GM12878 (cell line): ENCODE data around the gene ZBTB7B. TPM values are rescaled to one million over a fixed set of nuclear protein-coding genes. Genes with fewer than 3 reads are reported as not detected.

Source experiments
- ATAC-seq: fragments of 200-7000 bp; cut with Tn5 transposase; 3 replicates; pipeline ENCODE4 v1.9.1; 2020; ENCODE audit warnings: mild to moderate bottlenecking, moderate library complexity
- BruUV-seq: library from RNA; stranded (reverse); fragments of 400-500 nt; replicated peaks from 2 replicates; lab custom pipeline; 2021; lab: Mats Ljungman, UMichigan
- CTCF ChIA-PET: fragments of 300-600 bp; sonication (Branson Sonifier 250); formaldehyde crosslinking; extraction: SDS; loops from one replicate; lab custom pipeline; 2021; ENCODE audit warnings: inconsistent platforms; lab: Yijun Ruan, JAX
- POLR2A ChIA-PET: fragments of 350-600 bp; formaldehyde crosslinking; extraction: SDS; loops from one replicate; lab custom pipeline; 2021; ENCODE audit warnings: inconsistent platforms; lab: Charles Lee
- RAD21 ChIA-PET: fragments of 300-600 bp; sonication (Branson Sonifier 250); formaldehyde crosslinking; loops from one replicate; lab custom pipeline; 2023; ENCODE audit warnings: antibody characterized with exemption; ENCODE audit not compliant: unreplicated experiment; lab: Charles Lee
- SMC1A ChIA-PET: fragments of 300-600 bp; sonication (Branson Sonifier 250); formaldehyde crosslinking; loops from one replicate; lab custom pipeline; 2023; ENCODE audit not compliant: unreplicated experiment, uncharacterized antibody; lab: Charles Lee
- DNase-seq: peaks from one replicate; pipeline ENCODE4 v3.0.0-alpha.2; 2011; ENCODE audit warnings: low read depth, low spot score
- FAIRE-seq: peaks from 3 replicates; lab custom pipeline; 2011; peaks lifted over from hg19 to GRCh38; lab: Jason Lieb, UNC
- H2AFZ ChIP-seq: 2 replicates; pipeline ENCODE4 v1.6.0; 2011; ENCODE audit warnings: low read depth, low read length, control low read depth; ENCODE audit not compliant: control insufficient read depth
- H3K27ac ChIP-seq: 2 replicates; pipeline ENCODE4 v1.5.1; 2011; ENCODE audit warnings: control low read depth; ENCODE audit not compliant: control insufficient read depth, insufficient read depth
- H3K27me3 ChIP-seq, 2 experiments: replicated peaks in 1 of 2; 2 replicates each; pipeline versions ENCODE4 v1.6.0 to v1.6.1; 2011; ENCODE audit warnings: low read length in 1 of 2; ENCODE audit not compliant: control insufficient read depth in 2 of 2, insufficient read depth in 2 of 2
- H3K36me3 ChIP-seq, 2 experiments: 2 replicates each; pipeline ENCODE4 v1.5.1; 2011; ENCODE audit warnings: low read length in 1 of 2; ENCODE audit not compliant: control insufficient read depth in 2 of 2, insufficient read depth in 2 of 2
- H3K4me1 ChIP-seq: 2 replicates; pipeline ENCODE4 v1.6.1; 2011; ENCODE audit warnings: mild to moderate bottlenecking, low read length, moderate library complexity, mixed read lengths; ENCODE audit not compliant: control insufficient read depth, insufficient read depth
- H3K4me2 ChIP-seq: 2 replicates; pipeline ENCODE4 v1.6.0; 2011; ENCODE audit warnings: control low read depth; ENCODE audit not compliant: control insufficient read depth, insufficient read depth
- H3K4me3 ChIP-seq: fragments of 200-600 bp; sonication (generic); 2 replicates; pipeline ENCODE4 v1.5.1; 2016
- H3K79me2 ChIP-seq: 2 replicates; pipeline ENCODE4 v1.6.0; 2011; ENCODE audit warnings: low read length; ENCODE audit not compliant: control insufficient read depth, insufficient read depth
- H3K9ac ChIP-seq: 2 replicates; pipeline ENCODE4 v1.8.0; 2011; ENCODE audit warnings: low read length, control low read depth, mixed read lengths; ENCODE audit not compliant: control insufficient read depth, insufficient read depth
- H3K9me3 ChIP-seq: replicated peaks from 3 replicates; pipeline ENCODE4 v1.5.1; 2011; ENCODE audit warnings: mild to moderate bottlenecking, low read length; ENCODE audit not compliant: control insufficient read depth, insufficient read depth
- H4K20me1 ChIP-seq: 2 replicates; pipeline ENCODE4 v1.6.0; 2011; ENCODE audit not compliant: control insufficient read depth, insufficient read depth
- BRCA1 ChIP-seq: IDR thresholded peaks from 2 replicates; pipeline ENCODE4 v1.6.1; 2011; ENCODE audit warnings: low read depth, low read length, improper control_type of control experiment
- CBFB ChIP-seq: IDR thresholded peaks from 2 replicates; pipeline ENCODE4 v1.6.1; 2016; ENCODE audit warnings: antibody characterized with exemption, low read depth
- GATAD2B ChIP-seq: fragments of 450-650 bp; conservative IDR thresholded peaks from 2 replicates; pipeline ENCODE4 v1.6.1; 2017; ENCODE audit warnings: low read depth, mild to moderate bottlenecking, moderate library complexity
- HDAC2 ChIP-seq: fragments of 200-600 bp; sonication (generic); IDR thresholded peaks from 2 replicates; pipeline ENCODE4 v1.6.1; 2017
- HDGF ChIP-seq: fragments of 450-650 bp; IDR thresholded peaks from 2 replicates; pipeline ENCODE4 v1.6.1; 2016; ENCODE audit warnings: antibody characterized with exemption
- KLF5 ChIP-seq: fragments of 450-650 bp; IDR thresholded peaks from 2 replicates; pipeline ENCODE4 v1.6.1; 2014; ENCODE audit warnings: mild to moderate bottlenecking; ENCODE audit not compliant: partially characterized antibody
- MEF2A ChIP-seq: IDR thresholded peaks from 2 replicates; pipeline ENCODE4 v1.6.1; 2011; ENCODE audit warnings: low read depth, mild to moderate bottlenecking, low read length, moderate library complexity; ENCODE audit not compliant: insufficient read depth
- NBN ChIP-seq: fragments of 450-650 bp; IDR thresholded peaks from 2 replicates; pipeline ENCODE4 v1.6.1; 2016
- NR2C1 ChIP-seq: fragments of 450-650 bp; IDR thresholded peaks from 2 replicates; pipeline ENCODE4 v1.6.1; 2017; ENCODE audit warnings: antibody characterized with exemption, mild to moderate bottlenecking, moderate library complexity
- POLR2AphosphoS2 ChIP-seq: IDR thresholded peaks from 2 replicates; pipeline ENCODE4 v1.6.1; 2011; ENCODE audit warnings: low read depth, mild to moderate bottlenecking, low read length, improper control_type of control experiment, moderate library complexity
- SMC3 ChIP-seq: IDR thresholded peaks from 2 replicates; pipeline ENCODE4 v1.6.1; 2011; ENCODE audit warnings: low read length, improper control_type of control experiment, borderline replicate concordance
- YBX1 ChIP-seq: fragments of 450-650 bp; IDR thresholded peaks from 2 replicates; pipeline ENCODE4 v1.6.1; 2016; ENCODE audit warnings: antibody characterized with exemption
- ZNF384 ChIP-seq: IDR thresholded peaks from 2 replicates; pipeline ENCODE4 v1.6.1; 2012; ENCODE audit warnings: low read depth, mild to moderate bottlenecking, low read length, improper control_type of control experiment, borderline replicate concordance
- ZZZ3 ChIP-seq: IDR thresholded peaks from 2 replicates; pipeline ENCODE4 v1.6.1; 2011; ENCODE audit warnings: low read depth; ENCODE audit not compliant: control insufficient read depth, insufficient read length
- WGBS: methylation state at CpG from one replicate; pipeline ENCODE4 v1.1.6; 2016; ENCODE audit warnings: low lambda C conversion rate; ENCODE audit not compliant: insufficient replicate concordance, insufficient coverage; ENCODE audit errors: missing lambda C conversion rate; 5-methylcytosine and 5-hydroxymethylcytosine counted together
- in situ Hi-C: fragments of 300-500 bp; cut with MboI; formaldehyde crosslinking; loops from 9 replicates; pipeline ENCODE4 v1.14.3; 2018; ENCODE audit warnings: mixed read lengths
- intact Hi-C: fragments of 100-400 bp; cut with micrococcal nuclease; formaldehyde crosslinking; loops from one replicate; pipeline ENCODE4 v1.14.2; 2022; ENCODE audit not compliant: unreplicated experiment
- polyA plus RNA-seq, 11 experiments: library from polyadenylated mRNA; depleted of rRNA in 4 of 11; unstranded in 6 of 11; stranded (reverse) in 5 of 11; fragments of >200 nt; fragmentation: Nextera tagmentation in 4 of 11; fragmentation: Illumina TruSeq in 1 of 11; extraction: Ambion mirVana in 4 of 11; extraction: Trizol in 1 of 11; gene quantifications; 1 replicate in 1 of 11; 2 replicates in 10 of 11; pipeline versions ENCODE4 v1.2.1 to v1.2.3, GENCODE V29; 2011 to 2016; ENCODE audit warnings: inconsistent platforms in 2 of 11, missing spikeins in 2 of 11, low read depth in 1 of 11
- total RNA-seq, 4 experiments: library from RNA; depleted of rRNA in 3 of 4; stranded (reverse); fragments of >200 nt in 3 of 4; fragmentation: Illumina TruSeq in 1 of 4; extraction: Trizol in 1 of 4; gene quantifications; 2 replicates each; pipeline versions ENCODE4 v1.2.1 to v1.2.3, GENCODE V29; 2013 to 2021
- TF ChIP-seq, protein P1 (sequence below): fragments of 150-350 bp; IDR thresholded peaks from 2 replicates; pipeline ENCODE4 v1.6.1; 2014; ENCODE audit warnings: mild to moderate bottlenecking, low read depth, low read length
- TF ChIP-seq, protein P2 (sequence below): fragments of 450-650 bp; IDR thresholded peaks from 2 replicates; pipeline ENCODE4 v1.6.1; 2017; ENCODE audit warnings: mild to moderate bottlenecking
- TF ChIP-seq, protein P3 (sequence below): IDR thresholded peaks from 2 replicates; pipeline ENCODE4 v1.6.1; 2011; ENCODE audit warnings: borderline replicate concordance, low read depth, mild to moderate bottlenecking, moderate library complexity, low read length; ENCODE audit not compliant: insufficient read depth, poor library complexity, severe bottlenecking
- TF ChIP-seq, protein P4 (sequence below): IDR thresholded peaks from 2 replicates; pipeline ENCODE4 v1.6.1; 2012; ENCODE audit warnings: low read depth, low read length, improper control_type of control experiment

The ZBTB7B gene
- total and polyA plus RNA-seq, 10 of the 15 experiments (the other 5 are each of a cell fraction or from before 2014, with no cell fraction given) = 0.11 to 44.9 (median 11.3) TPM

DNA sequence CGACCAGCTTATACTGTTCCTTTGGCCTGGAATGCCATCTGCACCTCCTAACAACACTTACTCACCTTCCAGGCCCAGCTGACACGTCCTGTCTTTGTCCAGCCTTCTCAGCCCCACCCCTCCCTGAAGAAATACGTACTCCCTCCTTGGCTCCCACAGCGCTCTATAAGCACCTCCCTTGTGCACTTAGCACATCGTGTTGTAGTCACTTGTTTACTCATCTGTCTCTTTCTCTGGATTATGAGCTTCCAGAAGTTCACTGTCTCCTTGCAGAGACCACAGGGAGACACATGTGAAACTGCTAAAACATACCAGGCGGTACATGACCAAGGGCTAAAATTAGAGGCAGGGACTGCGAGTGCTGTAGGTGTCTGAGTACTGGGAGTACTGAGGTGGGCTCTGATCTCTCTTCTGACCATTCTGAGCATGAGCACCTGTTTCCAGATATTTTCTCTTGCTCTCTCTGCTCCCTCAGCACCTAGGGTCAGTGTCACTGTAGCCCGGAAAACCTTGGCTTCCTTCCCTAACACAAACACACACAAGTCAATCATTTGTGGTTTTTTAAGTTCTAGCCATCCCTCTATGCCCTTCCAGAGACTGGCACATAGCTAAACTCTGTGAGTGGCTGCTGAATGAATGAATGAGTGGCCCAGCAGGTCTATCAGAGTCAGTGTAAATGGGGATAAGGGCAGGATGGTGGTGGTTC lies 36.2 kb downstream of the ZBTB7B start:
- Histone ChIP-seq H2AFZ (no peak overlapping the region), H3K9ac (no peak overlapping the region), H3K36me3 (no peaks in the 10 kb centered on the region), H3K27me3 (peaks cover 5 to 8% of the 10 kb centered on the region in 2 experiments; a peak in 3 of 4 replicates), H3K9me3 (no peaks in the 10 kb centered on the region), H3K4me1 (no peaks in the 10 kb centered on the region), H3K79me2 (no peaks in the 10 kb centered on the region), H3K4me2 (no peak overlapping the region), H4K20me1 (no peaks in the 10 kb centered on the region), H3K27ac (no peak overlapping the region), H3K4me3 (no peak overlapping the region)
- SMC1A ChIA-PET = interaction anchor here (0.9 to 1.3 kb wide), 2 partner anchors 21 to 46 kb away, joined by 3 read pairs; no protein-coding TSS in a partner anchor
- POLR2A ChIA-PET = interaction anchor here (1.4 kb wide), 1 partner anchor 17 kb away, joined by 5 read pairs; no protein-coding TSS in a partner anchor
- in situ Hi-C loops (no loop called here), intact Hi-C loops (no loop called here)
- ATAC-seq (no peak), FAIRE-seq (no peak), DNase-seq (no peak)
- 18% methylated on average over 8 of the region's 8 CpGs for WGBS
- no TSS peak for BruUV-seq
- CTCF ChIA-PET = interaction anchor here (1.2 to 1.5 kb wide), 2 partner anchors 21 to 492 kb away, joined by 3 to 4 read pairs; no protein-coding TSS in a partner anchor
- RAD21 ChIA-PET = no interaction called here
- TF ChIP-seq, protein P1, sequence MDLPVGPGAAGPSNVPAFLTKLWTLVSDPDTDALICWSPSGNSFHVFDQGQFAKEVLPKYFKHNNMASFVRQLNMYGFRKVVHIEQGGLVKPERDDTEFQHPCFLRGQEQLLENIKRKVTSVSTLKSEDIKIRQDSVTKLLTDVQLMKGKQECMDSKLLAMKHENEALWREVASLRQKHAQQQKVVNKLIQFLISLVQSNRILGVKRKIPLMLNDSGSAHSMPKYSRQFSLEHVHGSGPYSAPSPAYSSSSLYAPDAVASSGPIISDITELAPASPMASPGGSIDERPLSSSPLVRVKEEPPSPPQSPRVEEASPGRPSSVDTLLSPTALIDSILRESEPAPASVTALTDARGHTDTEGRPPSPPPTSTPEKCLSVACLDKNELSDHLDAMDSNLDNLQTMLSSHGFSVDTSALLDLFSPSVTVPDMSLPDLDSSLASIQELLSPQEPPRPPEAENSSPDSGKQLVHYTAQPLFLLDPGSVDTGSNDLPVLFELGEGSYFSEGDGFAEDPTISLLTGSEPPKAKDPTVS = no peak
- TF ChIP-seq, protein P2, sequence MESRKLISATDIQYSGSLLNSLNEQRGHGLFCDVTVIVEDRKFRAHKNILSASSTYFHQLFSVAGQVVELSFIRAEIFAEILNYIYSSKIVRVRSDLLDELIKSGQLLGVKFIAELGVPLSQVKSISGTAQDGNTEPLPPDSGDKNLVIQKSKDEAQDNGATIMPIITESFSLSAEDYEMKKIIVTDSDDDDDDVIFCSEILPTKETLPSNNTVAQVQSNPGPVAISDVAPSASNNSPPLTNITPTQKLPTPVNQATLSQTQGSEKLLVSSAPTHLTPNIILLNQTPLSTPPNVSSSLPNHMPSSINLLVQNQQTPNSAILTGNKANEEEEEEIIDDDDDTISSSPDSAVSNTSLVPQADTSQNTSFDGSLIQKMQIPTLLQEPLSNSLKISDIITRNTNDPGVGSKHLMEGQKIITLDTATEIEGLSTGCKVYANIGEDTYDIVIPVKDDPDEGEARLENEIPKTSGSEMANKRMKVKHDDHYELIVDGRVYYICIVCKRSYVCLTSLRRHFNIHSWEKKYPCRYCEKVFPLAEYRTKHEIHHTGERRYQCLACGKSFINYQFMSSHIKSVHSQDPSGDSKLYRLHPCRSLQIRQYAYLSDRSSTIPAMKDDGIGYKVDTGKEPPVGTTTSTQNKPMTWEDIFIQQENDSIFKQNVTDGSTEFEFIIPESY = no peak
- TF ChIP-seq NBN = no peak
- TF ChIP-seq YBX1 = no peak
- TF ChIP-seq, protein P3, sequence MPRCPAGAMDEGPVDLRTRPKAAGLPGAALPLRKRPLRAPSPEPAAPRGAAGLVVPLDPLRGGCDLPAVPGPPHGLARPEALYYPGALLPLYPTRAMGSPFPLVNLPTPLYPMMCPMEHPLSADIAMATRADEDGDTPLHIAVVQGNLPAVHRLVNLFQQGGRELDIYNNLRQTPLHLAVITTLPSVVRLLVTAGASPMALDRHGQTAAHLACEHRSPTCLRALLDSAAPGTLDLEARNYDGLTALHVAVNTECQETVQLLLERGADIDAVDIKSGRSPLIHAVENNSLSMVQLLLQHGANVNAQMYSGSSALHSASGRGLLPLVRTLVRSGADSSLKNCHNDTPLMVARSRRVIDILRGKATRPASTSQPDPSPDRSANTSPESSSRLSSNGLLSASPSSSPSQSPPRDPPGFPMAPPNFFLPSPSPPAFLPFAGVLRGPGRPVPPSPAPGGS = no peak
- no peak for TF ChIP-seq HDAC2
- no peak for TF ChIP-seq GATAD2B
- TF ChIP-seq ZNF384 = no peak
- no peak for TF ChIP-seq NR2C1
- TF ChIP-seq, protein P4, sequence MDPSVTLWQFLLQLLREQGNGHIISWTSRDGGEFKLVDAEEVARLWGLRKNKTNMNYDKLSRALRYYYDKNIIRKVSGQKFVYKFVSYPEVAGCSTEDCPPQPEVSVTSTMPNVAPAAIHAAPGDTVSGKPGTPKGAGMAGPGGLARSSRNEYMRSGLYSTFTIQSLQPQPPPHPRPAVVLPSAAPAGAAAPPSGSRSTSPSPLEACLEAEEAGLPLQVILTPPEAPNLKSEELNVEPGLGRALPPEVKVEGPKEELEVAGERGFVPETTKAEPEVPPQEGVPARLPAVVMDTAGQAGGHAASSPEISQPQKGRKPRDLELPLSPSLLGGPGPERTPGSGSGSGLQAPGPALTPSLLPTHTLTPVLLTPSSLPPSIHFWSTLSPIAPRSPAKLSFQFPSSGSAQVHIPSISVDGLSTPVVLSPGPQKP = no peak
- no peak for TF ChIP-seq ZZZ3
- no peak for TF ChIP-seq HDGF
- TF ChIP-seq CBFB = no peak
- TF ChIP-seq POLR2AphosphoS2 = no peak
- no peak for TF ChIP-seq BRCA1
- TF ChIP-seq SMC3 = no peak
- TF ChIP-seq MEF2A = no peak
- TF ChIP-seq KLF5 = no peak
